ENCODE data around the gene GRIK4.

GRIK4 gene

GRCh38 chr11:120773501-120774031 is 262.0 kb downstream of the GRIK4 start:
- no peak for DNase-seq (ENCODE audit: low read depth in 1 of 2, low spot score in 1 of 2)
- no peaks in the 10 kb centered on the region for H3K27me3 ChIP-seq (ENCODE audit: insufficient read depth, poor library complexity, severe bottlenecking)
- H3K4me3 ChIP-seq (replicated peaks; ENCODE audit: insufficient read depth, low read length) = no peak overlapping the region
- no peak overlapping the region for H3K27ac ChIP-seq (replicated peaks)
- TF ChIP-seq POLR2AphosphoS5 (IDR thresholded peaks at IDR 0.05; ENCODE audit: low read depth) = no peak
- no peak for TF ChIP-seq REST (IDR thresholded peaks at IDR 0.05; ENCODE audit: insufficient replicate concordance, low read depth)
- no peak for TF ChIP-seq SPI1 (IDR thresholded peaks at IDR 0.05; ENCODE audit: borderline replicate concordance, low read depth)
- no peak for TF ChIP-seq CTCF (IDR thresholded peaks at IDR 0.05; ENCODE audit: insufficient read depth, low read length)
- no peak for TF ChIP-seq GABPA (IDR thresholded peaks at IDR 0.05; ENCODE audit: low read depth)

- no peak for DNase-seq (ENCODE audit: low read depth in 1 of 2, low spot score in 1 of 2)
- H3K27ac ChIP-seq (replicated peaks) = no peak overlapping the region
- no peak overlapping the region for H3K4me3 ChIP-seq (replicated peaks; ENCODE audit: insufficient read depth, low read length)
- TF ChIP-seq POLR2AphosphoS5 (IDR thresholded peaks at IDR 0.05; ENCODE audit: low read depth) = no peak
- TF ChIP-seq REST (IDR thresholded peaks at IDR 0.05; ENCODE audit: insufficient replicate concordance, low read depth) = no peak
- no peak for TF ChIP-seq CTCF (IDR thresholded peaks at IDR 0.05; ENCODE audit: insufficient read depth, low read length)
- TF ChIP-seq SPI1 (IDR thresholded peaks at IDR 0.05; ENCODE audit: borderline replicate concordance, low read depth) = no peak
- TF ChIP-seq GABPA (IDR thresholded peaks at IDR 0.05; ENCODE audit: low read depth) = no peak
- no peaks in the 10 kb centered on the region for H3K27me3 ChIP-seq (ENCODE audit: insufficient read depth, poor library complexity, severe bottlenecking)
Observed at GRCh38 chr11:120774591-120775386, 263.2 kb downstream of the GRIK4 start.

GRCh38 chr11:120775986-120776951 is 264.7 kb downstream of the GRIK4 start:
- TF ChIP-seq SPI1 (IDR thresholded peaks at IDR 0.05; ENCODE audit: borderline replicate concordance, low read depth) = no peak
- no peak for TF ChIP-seq REST (IDR thresholded peaks at IDR 0.05; ENCODE audit: insufficient replicate concordance, low read depth)
- H3K4me3 ChIP-seq (replicated peaks; ENCODE audit: insufficient read depth, low read length) = no peak overlapping the region
- no peak for DNase-seq (ENCODE audit: low read depth in 1 of 2, low spot score in 1 of 2)
- H3K27ac ChIP-seq (replicated peaks) = no peak overlapping the region
- no peaks in the 10 kb centered on the region for H3K27me3 ChIP-seq (ENCODE audit: insufficient read depth, poor library complexity, severe bottlenecking)
